Body of pancreas (tissue), 4 donors: Measurements from ENCODE around the gene SLC16A10. TPM values are rescaled to one million over a fixed set of nuclear protein-coding genes. Genes with fewer than 3 reads are reported as not detected.
A peak's percentile ranks its signal among the peaks of the same experiment; 100 is the strongest.

Experiments
- ATAC-seq: fragments of 150-250 bp; one replicate; pipeline ENCODE4 v1.9.1; 2016
- DNase-seq, 4 donors: peaks; one replicate each; pipeline ENCODE4 v3.0.0-alpha.2; 2019
- H3K27ac ChIP-seq, 4 donors: fragments of 200-600 bp; sonication (generic); 1 replicate in 3 of 4; 2 replicates in 1 of 4; pipeline versions ENCODE4 v1.5.1 to v1.6.1; 2016 to 2019; ENCODE audit warnings: mild to moderate bottlenecking in 1 of 4, mixed read lengths in 1 of 4, moderate library complexity in 1 of 4
- H3K27me3 ChIP-seq, 2 donors: fragments of 200-600 bp; sonication (generic); one replicate each; pipeline ENCODE4 v1.6.0; 2016; ENCODE audit warnings: mild to moderate bottlenecking in 1 of 2
- H3K36me3 ChIP-seq, 2 donors: fragments of 200-600 bp; sonication (generic); replicated peaks in 1 of 2; 2 replicates each; pipeline ENCODE4 v1.5.1; 2016; ENCODE audit warnings: low read depth in 2 of 2; ENCODE audit not compliant: insufficient read depth in 1 of 2
- H3K4me1 ChIP-seq: fragments of 200-600 bp; sonication (generic); one replicate; pipeline ENCODE4 v1.6.0; 2016
- H3K4me3 ChIP-seq, 2 donors: fragments of 200-600 bp; sonication (generic); 1 replicate in 1 of 2; 2 replicates in 1 of 2; pipeline ENCODE4 v1.5.1; 2016 to 2019
- H3K9me3 ChIP-seq, 3 donors: fragments of 200-600 bp; sonication (generic); 1 replicate in 2 of 3; 2 replicates in 1 of 3; pipeline ENCODE4 v1.5.1; 2016
- POLR2A ChIP-seq, 3 donors: fragments of 450-650 bp; IDR thresholded peaks; one replicate each; pipeline ENCODE4 v1.6.1; 2016; ENCODE audit warnings: antibody characterized with exemption in 3 of 3, mild to moderate bottlenecking in 2 of 3
- WGBS, 2 donors: methylation state at CpG; one replicate each; pipeline ENCODE4 v1.1.5; 2017; 5-methylcytosine and 5-hydroxymethylcytosine counted together
- intact Hi-C: fragments of 100-400 bp; cut with DNase I; formaldehyde crosslinking; loops from one replicate; pipeline ENCODE4 v1.15.1; 2023
- total RNA-seq, 2 donors: library from RNA; depleted of rRNA; stranded (reverse); fragments of >200 nt; gene quantifications; one replicate each; pipeline ENCODE4 v1.1.0, GENCODE V29; 2016
- TF ChIP-seq, protein P1 (sequence below), 7 experiments: fragments of 450-650 bp in 4 of 7; fragments of 200-600 bp in 3 of 7; sonication (generic) in 3 of 7; IDR thresholded peaks; one replicate each; pipeline ENCODE4 v1.5.1; 2016 to 2019; ENCODE audit warnings: antibody characterized with exemption in 7 of 7

SLC16A10 gene
- total RNA-seq, 2 donors from 2014 or later = 59.4 to 124 TPM

DNA sequence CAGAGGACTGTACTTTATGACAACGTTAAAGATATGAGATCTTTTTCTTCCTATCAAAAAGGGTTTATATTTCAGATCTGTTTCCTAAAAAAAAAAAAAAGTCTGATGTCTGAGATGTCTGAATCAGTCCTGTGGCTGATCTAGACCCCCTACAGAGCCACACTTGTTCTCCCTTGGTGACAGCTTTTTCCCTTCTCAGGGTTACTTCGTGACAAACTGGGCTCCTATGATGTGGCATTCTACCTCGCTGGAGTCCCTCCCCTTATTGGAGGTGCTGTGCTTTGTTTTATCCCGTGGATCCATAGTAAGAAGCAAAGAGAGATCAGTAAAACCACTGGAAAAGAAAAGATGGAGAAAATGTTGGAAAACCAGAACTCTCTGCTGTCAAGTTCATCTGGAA lies 134.5 kb downstream of the SLC16A10 start:
- DNase-seq (no peak), ATAC-seq (no peak)
- Histone ChIP-seq H3K27ac (no peak overlapping the region), H3K4me1 (no peaks in the 10 kb centered on the region), H3K27me3 (no peaks in the 10 kb centered on the region), H3K36me3 (no peaks in the 10 kb centered on the region), H3K9me3 (no peaks in the 10 kb centered on the region), H3K4me3 (no peak overlapping the region)
- TF ChIP-seq, protein P1, sequence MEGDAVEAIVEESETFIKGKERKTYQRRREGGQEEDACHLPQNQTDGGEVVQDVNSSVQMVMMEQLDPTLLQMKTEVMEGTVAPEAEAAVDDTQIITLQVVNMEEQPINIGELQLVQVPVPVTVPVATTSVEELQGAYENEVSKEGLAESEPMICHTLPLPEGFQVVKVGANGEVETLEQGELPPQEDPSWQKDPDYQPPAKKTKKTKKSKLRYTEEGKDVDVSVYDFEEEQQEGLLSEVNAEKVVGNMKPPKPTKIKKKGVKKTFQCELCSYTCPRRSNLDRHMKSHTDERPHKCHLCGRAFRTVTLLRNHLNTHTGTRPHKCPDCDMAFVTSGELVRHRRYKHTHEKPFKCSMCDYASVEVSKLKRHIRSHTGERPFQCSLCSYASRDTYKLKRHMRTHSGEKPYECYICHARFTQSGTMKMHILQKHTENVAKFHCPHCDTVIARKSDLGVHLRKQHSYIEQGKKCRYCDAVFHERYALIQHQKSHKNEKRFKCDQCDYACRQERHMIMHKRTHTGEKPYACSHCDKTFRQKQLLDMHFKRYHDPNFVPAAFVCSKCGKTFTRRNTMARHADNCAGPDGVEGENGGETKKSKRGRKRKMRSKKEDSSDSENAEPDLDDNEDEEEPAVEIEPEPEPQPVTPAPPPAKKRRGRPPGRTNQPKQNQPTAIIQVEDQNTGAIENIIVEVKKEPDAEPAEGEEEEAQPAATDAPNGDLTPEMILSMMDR (IDR thresholded peaks at IDR 0.05) = no peak
- no peak for TF ChIP-seq POLR2A (IDR thresholded peaks at IDR 0.05)
- WGBS, 2 donors = 69 to 72% methylated on average over 4 of the region's 4 CpGs
- intact Hi-C loops = no loop called here

DNA sequence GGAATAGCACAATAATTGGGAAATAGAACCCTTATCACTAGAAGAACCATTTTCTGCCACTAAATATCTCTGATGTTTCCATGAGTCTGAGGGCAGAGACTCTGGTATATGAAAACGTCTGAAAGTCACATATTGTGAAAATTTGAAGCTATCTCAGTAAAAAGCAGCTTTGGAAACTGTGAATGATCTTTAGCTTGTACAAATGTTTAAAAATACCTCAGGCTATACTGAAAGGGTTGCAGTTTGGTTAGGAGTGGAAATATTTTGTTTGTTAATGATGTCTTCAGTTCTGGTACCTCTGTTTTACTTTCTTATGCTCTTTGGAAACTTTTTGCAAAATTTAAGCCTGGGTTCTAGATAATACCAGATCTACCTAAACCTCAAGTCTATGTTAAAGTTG lies 135.0 kb downstream of the SLC16A10 start:
- no peak for ATAC-seq
- H3K27me3 ChIP-seq = no peaks in the 10 kb centered on the region
- WGBS, 2 donors = 0 to 39% methylated on average over 1 of the region's 1 CpG
- no peaks in the 10 kb centered on the region for H3K36me3 ChIP-seq
- TF ChIP-seq, protein P1 (IDR thresholded peaks at IDR 0.05) = no peak
- TF ChIP-seq POLR2A (IDR thresholded peaks at IDR 0.05) = no peak
- H3K4me3 ChIP-seq = no peak overlapping the region
- H3K4me1 ChIP-seq = peaks cover 2% of the 10 kb centered on the region
- no peaks in the 10 kb centered on the region for H3K9me3 ChIP-seq
- intact Hi-C loops = no loop called here
- DNase-seq = no peak
- no peak overlapping the region for H3K27ac ChIP-seq

DNA sequence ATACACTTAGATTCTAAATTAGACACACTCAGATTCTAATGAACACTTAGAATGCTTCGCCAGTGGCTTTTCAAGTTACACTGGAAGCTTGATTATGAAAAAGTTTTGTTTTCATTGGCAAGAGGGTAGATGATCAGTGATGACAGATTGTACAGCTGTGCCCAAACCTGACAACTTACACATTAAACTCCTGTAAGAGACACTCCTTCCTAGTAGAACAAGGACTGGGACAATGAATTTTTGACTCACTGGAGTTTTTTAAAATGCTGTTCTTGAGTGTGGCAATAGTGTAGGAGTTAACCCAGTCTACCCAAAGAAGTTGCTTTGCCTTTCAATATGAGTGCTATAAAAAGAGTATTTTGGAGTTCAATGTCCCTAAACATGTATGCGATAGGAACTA lies 140.8 kb downstream of the SLC16A10 start:
- intact Hi-C loops = no loop called here
- TF ChIP-seq, protein P1 (IDR thresholded peaks at IDR 0.05) = no peak
- no peak for TF ChIP-seq POLR2A (IDR thresholded peaks at IDR 0.05)
- Histone ChIP-seq H3K27me3 (no peaks in the 10 kb centered on the region), H3K36me3 (no peaks in the 10 kb centered on the region), H3K4me1 (peaks cover 14% of the 10 kb centered on the region), H3K4me3 (no peak overlapping the region), H3K27ac (no peak overlapping the region), H3K9me3 (no peaks in the 10 kb centered on the region)
- DNase-seq (no peak), ATAC-seq (peak; percentile 19)
- 71 to 75% methylated on average over 2 of the region's 2 CpGs for WGBS, 2 donors

DNA sequence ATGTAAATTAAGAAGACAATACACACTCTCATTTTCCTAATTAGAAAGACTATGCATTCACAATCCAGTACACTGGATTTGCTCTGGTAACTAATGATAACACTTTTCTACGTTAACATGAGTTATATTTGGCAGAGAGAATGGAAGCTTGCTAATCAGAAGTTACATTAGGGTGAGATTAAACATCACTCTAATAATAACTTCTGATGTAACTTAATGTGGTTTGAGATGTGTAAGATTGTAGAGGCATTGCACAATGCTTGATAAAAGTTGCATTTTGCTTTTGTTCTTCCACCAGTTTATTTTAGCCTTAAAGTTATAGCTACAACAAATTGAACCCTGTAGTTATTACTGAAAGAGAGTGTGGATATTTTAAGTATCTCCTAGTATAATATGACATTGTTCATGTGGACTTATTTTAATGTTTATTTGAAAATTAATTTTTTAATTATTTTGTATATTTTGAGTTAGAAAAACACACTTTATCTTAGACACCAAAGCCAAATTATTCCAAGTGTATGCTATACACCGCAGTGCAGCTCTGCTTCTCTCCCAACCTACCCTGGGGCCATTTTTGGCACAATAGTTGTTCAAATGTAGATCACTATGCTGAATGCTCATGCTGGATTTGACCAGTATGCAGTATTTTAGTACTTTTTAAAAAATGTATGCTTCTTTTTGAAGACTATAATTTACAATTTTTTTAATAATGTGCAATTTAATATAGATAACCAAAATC lies 143.2 kb downstream of the SLC16A10 start:
- Histone ChIP-seq H3K27ac (no peak overlapping the region), H3K36me3 (no peaks in the 10 kb centered on the region), H3K27me3 (no peaks in the 10 kb centered on the region), H3K4me1 (peaks cover 14% of the 10 kb centered on the region), H3K9me3 (no peaks in the 10 kb centered on the region), H3K4me3 (no peak overlapping the region)
- TF ChIP-seq, protein P1 (IDR thresholded peaks at IDR 0.05) = no peak
- TF ChIP-seq POLR2A (IDR thresholded peaks at IDR 0.05) = no peak
- DNase-seq = no peak
- peak; percentile 64 for ATAC-seq
- intact Hi-C loops = no loop called here
- WGBS, 2 donors = 50 to 54% methylated on average over 2 of the region's 2 CpGs

DNA sequence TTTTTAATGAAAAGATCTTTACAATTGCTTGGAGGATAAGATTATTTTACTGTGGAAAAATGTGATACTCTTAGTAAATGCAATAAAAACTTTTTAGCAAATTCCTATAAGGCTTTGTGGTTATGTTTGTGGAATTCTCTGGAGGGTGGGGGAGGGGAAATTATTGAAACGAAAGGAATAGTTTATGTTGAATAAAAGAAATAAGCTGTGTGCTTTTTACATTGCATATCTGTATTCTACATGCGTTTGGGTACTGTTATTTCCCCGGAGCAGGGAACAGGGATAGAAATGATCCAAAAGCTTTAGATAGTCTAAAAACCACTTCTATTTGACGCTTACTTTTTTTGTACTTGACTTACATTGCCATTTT lies 143.8 kb downstream of the SLC16A10 start:
- TF ChIP-seq POLR2A (IDR thresholded peaks at IDR 0.05) = no peak
- TF ChIP-seq, protein P1 (IDR thresholded peaks at IDR 0.05) = no peak
- 83 to 90% methylated on average over 4 of the region's 4 CpGs for WGBS, 2 donors
- Histone ChIP-seq H3K27ac (no peak overlapping the region), H3K4me1 (peaks cover 14% of the 10 kb centered on the region), H3K4me3 (no peak overlapping the region), H3K27me3 (no peaks in the 10 kb centered on the region), H3K9me3 (no peaks in the 10 kb centered on the region), H3K36me3 (no peaks in the 10 kb centered on the region)
- no peak for DNase-seq
- intact Hi-C loops = no loop called here
- no peak for ATAC-seq
